Measurements from ENCODE around the gene L3MBTL4.

DNA sequence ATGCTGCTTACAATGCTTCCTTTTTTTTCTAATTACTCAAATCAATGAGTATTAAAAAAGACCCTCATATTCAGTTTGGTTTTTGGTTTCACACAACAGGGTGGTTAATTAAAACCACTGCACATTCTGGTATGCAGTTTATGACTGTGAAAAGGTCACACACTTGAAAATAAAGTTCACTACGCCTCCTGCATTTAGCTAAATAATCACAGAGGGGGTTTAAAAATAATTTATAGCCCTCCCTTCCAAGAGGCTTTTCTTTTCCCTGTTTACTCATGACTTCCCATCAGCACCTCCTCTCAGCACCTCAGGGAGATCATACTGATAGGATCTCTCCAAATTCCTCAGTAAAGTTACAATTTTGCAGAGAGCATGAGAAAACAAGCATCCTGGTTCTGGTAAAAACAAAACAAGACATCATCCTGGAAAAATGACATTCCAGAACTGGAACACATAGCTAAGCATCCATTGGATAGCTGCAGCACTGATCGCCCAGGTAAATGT, 389.9 kb downstream of the L3MBTL4 start:
- TF ChIP-seq CTCF (IDR thresholded peaks at IDR 0.05) (no peak), EZH2phosphoT487 (IDR thresholded peaks at IDR 0.05; ENCODE audit: borderline replicate concordance, low read depth) (no peak), YY1 (IDR thresholded peaks at IDR 0.05; ENCODE audit: low read depth) (no peak), NRF1 (IDR thresholded peaks at IDR 0.05; ENCODE audit: low read depth, low read length) (no peak), TEAD4 (IDR thresholded peaks at IDR 0.05; ENCODE audit: borderline replicate concordance, insufficient read depth) (no peak), RAD21 (IDR thresholded peaks at IDR 0.05; ENCODE audit: low read length) (no peak), POLR2AphosphoS5 (IDR thresholded peaks at IDR 0.05; ENCODE audit: low read depth, low read length) (no peak)
- TF ChIP-seq, protein P1, sequence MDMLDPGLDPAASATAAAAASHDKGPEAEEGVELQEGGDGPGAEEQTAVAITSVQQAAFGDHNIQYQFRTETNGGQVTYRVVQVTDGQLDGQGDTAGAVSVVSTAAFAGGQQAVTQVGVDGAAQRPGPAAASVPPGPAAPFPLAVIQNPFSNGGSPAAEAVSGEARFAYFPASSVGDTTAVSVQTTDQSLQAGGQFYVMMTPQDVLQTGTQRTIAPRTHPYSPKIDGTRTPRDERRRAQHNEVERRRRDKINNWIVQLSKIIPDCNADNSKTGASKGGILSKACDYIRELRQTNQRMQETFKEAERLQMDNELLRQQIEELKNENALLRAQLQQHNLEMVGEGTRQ (IDR thresholded peaks at IDR 0.05; ENCODE audit: borderline replicate concordance, low read depth, low read length), result no peak

All from SK-N-SH (cell line).